ENCODE data around the gene SNAP25.

The SNAP25 gene

GRCh38 chr20:10324198-10324847, 105.7 kb downstream of the SNAP25 start:
- TF ChIP-seq CTCF (IDR thresholded peaks at IDR 0.05; ENCODE audit: control insufficient read depth, extremely low read depth, insufficient read depth) = no peak

GRCh38 chr20:10328897-10329255, 110.2 kb downstream of the SNAP25 start:
- no peak for DNase-seq (ENCODE audit: low read depth)
- H3K4me3 ChIP-seq (ENCODE audit: low read depth, low read length) = no peak overlapping the region
- no peak for TF ChIP-seq CTCF (IDR thresholded peaks at IDR 0.05; ENCODE audit: control insufficient read depth, extremely low read depth, insufficient read depth)

More at GRCh38 chr20:10324198-10324847, 105.7 kb downstream of the SNAP25 start:
- H3K4me3 ChIP-seq (ENCODE audit: low read depth, low read length) = no peak overlapping the region
- DNase-seq (ENCODE audit: low read depth) = no peak

- no peak for DNase-seq (ENCODE audit: low read depth)
- no peak overlapping the region for H3K4me3 ChIP-seq (ENCODE audit: low read depth, low read length)
- no peak for TF ChIP-seq CTCF (IDR thresholded peaks at IDR 0.05; ENCODE audit: control insufficient read depth, extremely low read depth, insufficient read depth)
Measured at GRCh38 chr20:10329387-10330005, 110.9 kb downstream of the SNAP25 start.

- no peak overlapping the region for H3K4me3 ChIP-seq (ENCODE audit: low read depth, low read length)
- no peak for DNase-seq (ENCODE audit: low read depth)
- no peak for TF ChIP-seq CTCF (IDR thresholded peaks at IDR 0.05; ENCODE audit: control insufficient read depth, extremely low read depth, insufficient read depth)
Measured at GRCh38 chr20:10330071-10330470, 111.4 kb downstream of the SNAP25 start.

GRCh38 chr20:10332656-10333415, 114.2 kb downstream of the SNAP25 start:
- H3K4me3 ChIP-seq (ENCODE audit: low read depth, low read length) = no peak overlapping the region
- no peak for DNase-seq (ENCODE audit: low read depth)
- no peak for TF ChIP-seq CTCF (IDR thresholded peaks at IDR 0.05; ENCODE audit: control insufficient read depth, extremely low read depth, insufficient read depth)

- no peak overlapping the region for H3K4me3 ChIP-seq (ENCODE audit: low read depth, low read length)
- no peak for DNase-seq (ENCODE audit: low read depth)
- no peak for TF ChIP-seq CTCF (IDR thresholded peaks at IDR 0.05; ENCODE audit: control insufficient read depth, extremely low read depth, insufficient read depth)
Measured at GRCh38 chr20:10336959-10337729, 118.5 kb downstream of the SNAP25 start.
